WTC11 (cell line): ENCODE measurements around the gene CTIF. TPM values are rescaled to one million over a fixed set of nuclear protein-coding genes. Genes with fewer than 3 reads are reported as not detected.
A peak's percentile ranks its signal among the peaks of the same experiment; 100 is the strongest.

ENCODE experiments used
- ATAC-seq: fragments of 200-7000 bp; cut with Tn5 transposase; 2 replicates; pipeline ENCODE4 v1.10.0; 2021; ENCODE audit warnings: mild to moderate bottlenecking, moderate library complexity
- CTCF ChIA-PET: fragments of 300-600 bp; sonication (Branson Sonifier 250); formaldehyde crosslinking; loops from one replicate; lab custom pipeline; 2021; ENCODE audit warnings: antibody characterized with exemption; lab: Charles Lee
- POLR2A ChIA-PET: fragments of 350-600 bp; sonication (Branson Sonifier 250); formaldehyde crosslinking; loops from one replicate; lab custom pipeline; 2021; ENCODE audit warnings: antibody characterized with exemption; lab: Charles Lee
- DNase-seq: peaks from one replicate; pipeline ENCODE4 v3.0.0; 2021; ENCODE audit warnings: low spot score
- H3K27ac Mint-ChIP-seq: 2 replicates; pipeline ENCODE4 v1.8.0; 2021; ENCODE audit warnings: mixed read lengths
- H3K27me3 Mint-ChIP-seq: 2 replicates; pipeline ENCODE4 v1.8.0; 2021; ENCODE audit warnings: low read depth, mild to moderate bottlenecking, moderate library complexity, mixed read lengths
- H3K36me3 Mint-ChIP-seq: 2 replicates; pipeline ENCODE4 v1.8.0; 2021; ENCODE audit warnings: mixed read lengths
- H3K4me1 Mint-ChIP-seq: 2 replicates; pipeline ENCODE4 v1.8.0; 2022; ENCODE audit warnings: mixed read lengths
- H3K4me3 Mint-ChIP-seq: 2 replicates; pipeline ENCODE4 v1.8.0; 2021; ENCODE audit warnings: mild to moderate bottlenecking, moderate library complexity, mixed read lengths
- H3K9me3 Mint-ChIP-seq: 2 replicates; pipeline ENCODE4 v1.8.0; 2021; ENCODE audit warnings: mixed read lengths
- CBFB ChIP-seq: sonication (generic); formaldehyde crosslinking; IDR thresholded peaks from 2 replicates; pipeline ENCODE4 v1.8.1; 2022; ENCODE audit warnings: mild to moderate bottlenecking, low read depth, missing genetic modification reagents
- CREB1 ChIP-seq: sonication (generic); formaldehyde crosslinking; IDR thresholded peaks from 2 replicates; pipeline ENCODE4 v1.8.0; 2023; ENCODE audit warnings: mild to moderate bottlenecking, missing genetic modification reagents
- E2F4 ChIP-seq: sonication (generic); formaldehyde crosslinking; IDR thresholded peaks from 2 replicates; pipeline ENCODE4 v1.8.1; 2022; ENCODE audit warnings: low read depth, mild to moderate bottlenecking, moderate library complexity, missing genetic modification reagents, borderline replicate concordance
- EMX1 ChIP-seq: fragments of 250-450 bp; sonication (Bioruptor Pico); IDR thresholded peaks from 2 replicates; pipeline ENCODE4 v1.8.0; 2021; ENCODE audit warnings: mild to moderate bottlenecking
- ESRRA ChIP-seq: sonication (generic); formaldehyde crosslinking; IDR thresholded peaks from 2 replicates; pipeline ENCODE4 v1.8.1; 2022; ENCODE audit warnings: mild to moderate bottlenecking, missing genetic modification reagents, borderline replicate concordance
- FOXP1 ChIP-seq: sonication (generic); formaldehyde crosslinking; IDR thresholded peaks from 2 replicates; pipeline ENCODE4 v1.8.0; 2022; ENCODE audit warnings: missing genetic modification reagents, mild to moderate bottlenecking, moderate library complexity, borderline replicate concordance
- FOXP4 ChIP-seq: sonication (generic); formaldehyde crosslinking; IDR thresholded peaks from 2 replicates; pipeline ENCODE4 v1.8.0; 2022; ENCODE audit warnings: mild to moderate bottlenecking, missing genetic modification reagents
- GTF2I ChIP-seq: fragments of 250-450 bp; sonication (Bioruptor Pico); conservative IDR thresholded peaks from 2 replicates; pipeline ENCODE4 v1.4.0; 2021; ENCODE audit warnings: mild to moderate bottlenecking
- HMGA2 ChIP-seq: fragments of 250-450 bp; sonication (Bioruptor Pico); IDR thresholded peaks from 2 replicates; pipeline ENCODE4 v1.4.0; 2021; ENCODE audit warnings: mild to moderate bottlenecking, moderate library complexity
- IRF2 ChIP-seq: sonication (generic); formaldehyde crosslinking; IDR thresholded peaks from 2 replicates; pipeline ENCODE4 v1.8.0; 2022; ENCODE audit warnings: low read depth, missing genetic modification reagents, borderline replicate concordance
- JUN ChIP-seq: sonication (generic); formaldehyde crosslinking; IDR thresholded peaks from 2 replicates; pipeline ENCODE4 v1.8.0; 2023; ENCODE audit warnings: mild to moderate bottlenecking, missing genetic modification reagents
- MYBL2 ChIP-seq: sonication (generic); formaldehyde crosslinking; IDR thresholded peaks from 2 replicates; pipeline ENCODE4 v1.8.1; 2023; ENCODE audit warnings: mild to moderate bottlenecking, moderate library complexity, missing genetic modification reagents
- NFYB ChIP-seq: sonication (generic); formaldehyde crosslinking; conservative IDR thresholded peaks from 2 replicates; pipeline ENCODE4 v1.8.0; 2022; ENCODE audit warnings: low read depth, missing genetic modification reagents
- OVOL2 ChIP-seq: fragments of 250-450 bp; sonication (Bioruptor Pico); IDR thresholded peaks from 2 replicates; pipeline ENCODE4 v1.9.0; 2021; ENCODE audit warnings: mild to moderate bottlenecking, borderline replicate concordance
- USF1 ChIP-seq: sonication (generic); formaldehyde crosslinking; IDR thresholded peaks from 2 replicates; pipeline ENCODE4 v1.8.0; 2022; ENCODE audit warnings: mild to moderate bottlenecking, missing genetic modification reagents
- ZBTB43 ChIP-seq: sonication (generic); formaldehyde crosslinking; IDR thresholded peaks from 2 replicates; pipeline ENCODE4 v1.8.1; 2023; ENCODE audit warnings: mild to moderate bottlenecking, missing genetic modification reagents
- ZNF138 ChIP-seq: sonication (generic); formaldehyde crosslinking; conservative IDR thresholded peaks from 2 replicates; pipeline ENCODE4 v1.8.1; 2022; ENCODE audit warnings: mild to moderate bottlenecking, moderate library complexity, missing genetic modification reagents
- ZNF219 ChIP-seq: sonication (generic); formaldehyde crosslinking; IDR thresholded peaks from 2 replicates; pipeline ENCODE4 v1.8.0; 2023; ENCODE audit warnings: missing genetic modification reagents, mild to moderate bottlenecking, borderline replicate concordance
- ZNF263 ChIP-seq: sonication (generic); formaldehyde crosslinking; IDR thresholded peaks from 2 replicates; pipeline ENCODE4 v1.8.1; 2022; ENCODE audit warnings: low read depth, mild to moderate bottlenecking, moderate library complexity, missing genetic modification reagents
- ZNF423 ChIP-seq: fragments of 250-450 bp; sonication (Bioruptor Pico); IDR thresholded peaks from 2 replicates; pipeline ENCODE4 v2.1.2; 2022; ENCODE audit warnings: mild to moderate bottlenecking, moderate library complexity
- ZNF671 ChIP-seq: fragments of 250-450 bp; sonication (Bioruptor Pico); IDR thresholded peaks from 2 replicates; pipeline ENCODE4 v1.8.0; 2021; ENCODE audit warnings: mild to moderate bottlenecking
- total RNA-seq: library from RNA; stranded (reverse); gene quantifications from 3 replicates; pipeline ENCODE4 v1.2.3, GENCODE V29; 2021
- TF ChIP-seq, protein P1 (sequence below): sonication (generic); formaldehyde crosslinking; IDR thresholded peaks from 2 replicates; pipeline ENCODE4 v1.8.0; 2023; ENCODE audit warnings: missing genetic modification reagents
- TF ChIP-seq, protein P2 (sequence below): fragments of 250-450 bp; sonication (Bioruptor Pico); IDR thresholded peaks from 2 replicates; pipeline ENCODE4 v1.9.0; 2021; ENCODE audit warnings: mild to moderate bottlenecking
- TF ChIP-seq, protein P3 (sequence below): fragments of 250-450 bp; sonication (Bioruptor Pico); IDR thresholded peaks from 2 replicates; pipeline ENCODE4 v2.1.2; 2022; ENCODE audit warnings: mild to moderate bottlenecking, moderate library complexity

Gene CTIF
- total RNA-seq, 1 experiment from 2014 or later, result 28.5 TPM

- Mint-ChIP-seq H3K4me1 (peaks cover 18% of the 10 kb centered on the region), H3K9me3 (peaks cover 15% of the 10 kb centered on the region), H3K27ac (no peak overlapping the region), H3K4me3 (no peak overlapping the region), H3K27me3 (no peaks in the 10 kb centered on the region), H3K36me3 (peaks cover 20% of the 10 kb centered on the region)
- DNase-seq (no peak), ATAC-seq (no peak)
- ChIA-PET CTCF (no interaction called here), POLR2A (no interaction called here)
- TF ChIP-seq, protein P1, sequence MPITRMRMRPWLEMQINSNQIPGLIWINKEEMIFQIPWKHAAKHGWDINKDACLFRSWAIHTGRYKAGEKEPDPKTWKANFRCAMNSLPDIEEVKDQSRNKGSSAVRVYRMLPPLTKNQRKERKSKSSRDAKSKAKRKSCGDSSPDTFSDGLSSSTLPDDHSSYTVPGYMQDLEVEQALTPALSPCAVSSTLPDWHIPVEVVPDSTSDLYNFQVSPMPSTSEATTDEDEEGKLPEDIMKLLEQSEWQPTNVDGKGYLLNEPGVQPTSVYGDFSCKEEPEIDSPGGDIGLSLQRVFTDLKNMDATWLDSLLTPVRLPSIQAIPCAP (CRISPR knock-in tag), result no peak
- no peak for TF ChIP-seq CBFB (CRISPR knock-in tag)
- peak; percentile 78; the same call in 1 of the 2 replicates for TF ChIP-seq GTF2I (CRISPR knock-in tag)
Observed at GRCh38 chr18:48665654-48666053, 126.8 kb downstream of the CTIF start.

- no peak for DNase-seq
- H3K9me3 Mint-ChIP-seq, result peaks cover 25% of the 10 kb centered on the region
- CTCF ChIA-PET, result interaction anchor here (0.7 kb wide), 2 partner anchors 190 to 198 kb away, joined by 4 read pairs; no protein-coding TSS in a partner anchor
- TF ChIP-seq ZNF219 (CRISPR knock-in tag), result no peak
- no peak for TF ChIP-seq USF1
- TF ChIP-seq HMGA2 (CRISPR knock-in tag), result no peak
- TF ChIP-seq ZNF138, result no peak
- TF ChIP-seq IRF2, result no peak
- TF ChIP-seq ZNF671 (CRISPR knock-in tag), result no peak
- POLR2A ChIA-PET, result interaction anchor here (0.6 kb wide), 1 partner anchor 286 kb away, joined by 3 read pairs; no protein-coding TSS in a partner anchor
- peaks cover 11% of the 10 kb centered on the region for H3K4me1 Mint-ChIP-seq
- peaks cover 30% of the 10 kb centered on the region for H3K36me3 Mint-ChIP-seq
- no peak for ATAC-seq
- no peak overlapping the region for H3K27ac Mint-ChIP-seq
- H3K27me3 Mint-ChIP-seq, result no peaks in the 10 kb centered on the region
- no peak overlapping the region for H3K4me3 Mint-ChIP-seq
Observed at GRCh38 chr18:48666613-48667012, 127.8 kb downstream of the CTIF start.

DNA sequence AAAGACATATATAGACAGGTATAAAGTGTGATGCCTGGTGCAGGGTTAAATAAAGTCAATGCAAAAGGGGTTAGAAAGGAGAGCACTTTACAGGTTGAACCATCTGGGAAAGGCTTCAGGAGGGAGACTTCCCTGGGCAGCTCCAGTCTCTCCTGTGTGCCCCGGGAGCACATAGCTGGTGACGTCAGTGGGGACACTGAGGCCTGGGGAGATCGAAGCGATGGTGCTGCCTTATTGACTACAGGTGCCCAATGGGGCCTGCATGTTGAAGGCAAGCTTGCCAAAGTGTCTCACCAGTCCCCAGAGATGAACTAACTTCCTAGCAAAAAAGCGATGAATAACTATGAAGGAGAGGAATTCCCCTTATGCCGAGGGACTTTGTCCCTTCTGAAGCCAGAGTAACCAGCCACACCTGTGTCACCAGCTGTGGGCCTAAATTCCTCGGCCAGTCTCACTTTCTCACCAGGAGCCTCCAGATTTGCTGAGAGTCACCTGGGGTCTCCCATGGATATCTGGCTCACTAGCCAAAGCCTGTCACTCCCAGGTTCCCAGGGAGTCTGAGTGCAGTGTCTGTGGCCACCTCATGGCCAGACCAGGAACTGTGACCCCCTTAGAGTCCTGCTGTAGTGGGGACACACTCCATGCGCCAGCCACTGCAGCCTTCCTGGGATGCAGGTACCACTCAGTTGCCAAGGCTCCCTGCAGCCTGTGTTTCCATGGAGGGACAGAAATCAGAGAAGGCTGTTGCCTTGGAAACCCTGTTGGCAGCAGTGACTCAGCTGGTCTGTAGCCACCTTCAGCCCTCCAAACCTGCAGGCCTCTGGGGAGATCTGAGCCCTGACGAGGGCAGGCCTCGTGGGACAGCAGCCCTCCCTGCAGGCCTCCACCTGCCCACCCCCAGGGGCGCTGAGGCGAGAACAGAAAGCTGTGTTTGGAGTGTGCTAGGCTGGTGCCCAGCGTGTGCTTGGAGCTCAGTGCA is 128.7 kb downstream of the CTIF start:
- POLR2A ChIA-PET, result interaction anchor here (0.6 kb wide), 1 partner anchor 285 kb away, joined by 3 read pairs; no protein-coding TSS in a partner anchor
- H3K9me3 Mint-ChIP-seq, result peaks cover 27% of the 10 kb centered on the region
- peaks cover 32% of the 10 kb centered on the region for H3K36me3 Mint-ChIP-seq
- DNase-seq (peak; percentile 36), ATAC-seq (peak; percentile 81)
- H3K27me3 Mint-ChIP-seq, result no peaks in the 10 kb centered on the region
- peaks cover 1% of the 10 kb centered on the region for H3K4me1 Mint-ChIP-seq
- H3K27ac Mint-ChIP-seq, result no peak overlapping the region
- CTCF ChIA-PET, result interaction anchor here (0.9 to 2.2 kb wide), 3 partner anchors 28 to 222 kb away, joined by 3 to 7 read pairs (median 4); no protein-coding TSS in a partner anchor
- H3K4me3 Mint-ChIP-seq, result no peak overlapping the region
- TF ChIP-seq FOXP1 (CRISPR knock-in tag) (no peak), MYBL2 (no peak), ZBTB43 (CRISPR knock-in tag) (no peak), OVOL2 (no peak), CREB1 (CRISPR knock-in tag) (no peak), ZNF423 (CRISPR knock-in tag) (no peak), E2F4 (CRISPR knock-in tag) (no peak), ZNF263 (CRISPR knock-in tag) (no peak), ESRRA (CRISPR knock-in tag) (no peak), FOXP4 (no peak), NFYB (CRISPR knock-in tag) (no peak), JUN (CRISPR knock-in tag) (no peak), EMX1 (no peak), GTF2I (CRISPR knock-in tag) (no peak)
- TF ChIP-seq, protein P2, sequence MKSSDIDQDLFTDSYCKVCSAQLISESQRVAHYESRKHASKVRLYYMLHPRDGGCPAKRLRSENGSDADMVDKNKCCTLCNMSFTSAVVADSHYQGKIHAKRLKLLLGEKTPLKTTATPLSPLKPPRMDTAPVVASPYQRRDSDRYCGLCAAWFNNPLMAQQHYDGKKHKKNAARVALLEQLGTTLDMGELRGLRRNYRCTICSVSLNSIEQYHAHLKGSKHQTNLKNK, result no peak
- TF ChIP-seq, protein P3, sequence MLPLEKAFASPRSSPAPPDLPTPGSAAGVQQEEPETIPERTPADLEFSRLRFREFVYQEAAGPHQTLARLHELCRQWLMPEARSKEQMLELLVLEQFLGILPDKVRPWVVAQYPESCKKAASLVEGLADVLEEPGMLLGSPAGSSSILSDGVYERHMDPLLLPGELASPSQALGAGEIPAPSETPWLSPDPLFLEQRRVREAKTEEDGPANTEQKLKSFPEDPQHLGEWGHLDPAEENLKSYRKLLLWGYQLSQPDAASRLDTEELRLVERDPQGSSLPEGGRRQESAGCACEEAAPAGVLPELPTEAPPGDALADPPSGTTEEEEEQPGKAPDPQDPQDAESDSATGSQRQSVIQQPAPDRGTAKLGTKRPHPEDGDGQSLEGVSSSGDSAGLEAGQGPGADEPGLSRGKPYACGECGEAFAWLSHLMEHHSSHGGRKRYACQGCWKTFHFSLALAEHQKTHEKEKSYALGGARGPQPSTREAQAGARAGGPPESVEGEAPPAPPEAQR (CRISPR knock-in tag), result no peak
